SU-DHL-6 (cell line): Measurements from ENCODE around the gene PDHX.

Experiments
- H2AFZ ChIP-seq: fragments of 200-600 bp; sonication (generic); 2 replicates; pipeline ENCODE4 v1.6.1; 2014; ENCODE audit warnings: low read depth, mild to moderate bottlenecking, moderate library complexity, mixed read lengths, antibody characterized with exemption, low read length; ENCODE audit not compliant: severe bottlenecking
- H3F3A ChIP-seq: fragments of 200-600 bp; shearing (Covaris generic); 2 replicates; pipeline ENCODE4 v1.6.0; 2016; ENCODE audit warnings: antibody characterized with exemption, mild to moderate bottlenecking; ENCODE audit not compliant: insufficient read depth
- H3K27ac ChIP-seq: fragments of 200-600 bp; sonication (generic); 2 replicates; pipeline ENCODE4 v1.5.1; 2016; ENCODE audit warnings: low read depth, mild to moderate bottlenecking, low read length, moderate library complexity, mixed read lengths
- H3K27me3 ChIP-seq: fragments of 200-600 bp; sonication (generic), shearing (Covaris generic); 2 replicates; pipeline ENCODE4 v1.6.0; 2014; ENCODE audit warnings: mild to moderate bottlenecking, low read length
- H3K36me3 ChIP-seq: fragments of 200-600 bp; sonication (generic); 2 replicates; pipeline ENCODE4 v1.6.1; 2014; ENCODE audit warnings: mild to moderate bottlenecking, low read length, mixed read lengths
- H3K4me2 ChIP-seq: fragments of 300-600, 200-600 bp; shearing (Covaris generic), sonication (generic); 2 replicates; pipeline ENCODE4 v1.6.0; 2014; ENCODE audit warnings: low read length, low read depth, mild to moderate bottlenecking; ENCODE audit not compliant: poor library complexity, severe bottlenecking
- H3K4me3 ChIP-seq: fragments of 200-600 bp; sonication (generic); 2 replicates; pipeline ENCODE4 v1.5.1; 2014; ENCODE audit warnings: antibody characterized with exemption, low read length, mild to moderate bottlenecking, mixed read lengths; ENCODE audit not compliant: insufficient read depth, poor library complexity, severe bottlenecking
- H3K79me2 ChIP-seq: fragments of 200-600 bp; sonication (generic); 2 replicates; pipeline ENCODE4 v1.6.1; 2014; ENCODE audit warnings: mild to moderate bottlenecking, low read length, moderate library complexity; ENCODE audit not compliant: insufficient read depth
- H3K9ac ChIP-seq: fragments of 200-600 bp; sonication (generic); 2 replicates; pipeline ENCODE4 v1.7.0; 2014; ENCODE audit warnings: mild to moderate bottlenecking, low read length
- H3K9me2 ChIP-seq: fragments of 200-600 bp; sonication (generic); replicated peaks from 2 replicates; pipeline ENCODE4 v1.6.1; 2014; ENCODE audit warnings: low read length; ENCODE audit not compliant: insufficient read depth
- H3K9me3 ChIP-seq: fragments of 200-600 bp; sonication (generic); 2 replicates; pipeline ENCODE4 v1.6.1; 2014; ENCODE audit warnings: low read length, mixed read lengths; ENCODE audit not compliant: insufficient read depth
- H4K20me1 ChIP-seq: fragments of 200-600 bp; sonication (generic); 2 replicates; pipeline ENCODE4 v1.6.1; 2014; ENCODE audit warnings: low read depth, mild to moderate bottlenecking, antibody characterized with exemption, low read length, moderate library complexity, mixed read lengths
- EZH2phosphoT487 ChIP-seq: fragments of 200-600 bp; sonication (generic), shearing (Covaris generic); conservative IDR thresholded peaks from 2 replicates; pipeline ENCODE4 v1.6.1; 2018; ENCODE audit warnings: mild to moderate bottlenecking, antibody characterized with exemption, low read length, moderate library complexity, mixed read lengths
- TF ChIP-seq, protein P1 (sequence below): fragments of 200-600 bp; sonication (generic); IDR thresholded peaks from one replicate; pipeline ENCODE4 v1.5.1; 2017; ENCODE audit warnings: antibody characterized with exemption, mild to moderate bottlenecking, low read length, moderate library complexity; ENCODE audit not compliant: insufficient read depth, poor library complexity, severe bottlenecking

PDHX gene

DNA sequence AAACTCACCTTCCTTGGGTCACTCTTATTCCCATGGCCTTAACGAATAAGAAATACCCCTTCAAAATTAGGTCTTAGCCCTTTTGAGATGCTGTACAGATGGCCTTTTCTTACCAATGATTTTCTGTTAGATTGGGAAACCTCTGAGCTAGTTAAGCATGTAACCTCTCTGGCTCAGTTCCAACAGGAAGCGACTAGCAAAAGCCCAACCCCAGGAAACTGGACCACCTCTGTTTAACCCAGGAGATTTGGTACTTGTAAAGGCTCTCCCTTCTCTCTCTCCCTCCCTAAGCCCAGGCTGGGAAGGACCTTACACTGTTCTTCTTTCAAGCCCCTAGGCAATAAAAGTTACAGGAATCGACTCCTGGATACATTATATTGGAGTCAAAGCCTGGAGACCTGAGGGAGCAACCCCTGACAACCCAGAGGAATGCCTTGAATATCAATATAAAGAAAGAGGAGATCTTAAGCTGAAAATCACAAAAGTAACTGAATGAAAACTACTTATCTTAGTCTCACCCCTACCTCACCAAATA lies 11.9 kb upstream of the PDHX start:
- Histone ChIP-seq H3K27me3 (no peaks in the 10 kb centered on the region), H3K9ac (no peak overlapping the region), H3K36me3 (0 out of 2 replicates have a peak, but pooled peaks cover 4% of the 10 kb centered on the region), H2AFZ (no peak overlapping the region), H3K9me2 (no peaks in the 10 kb centered on the region), H3K79me2 (peaks cover 64% of the 10 kb centered on the region), H3K4me3 (no peak overlapping the region), H4K20me1 (no peaks in the 10 kb centered on the region), H3K27ac (no peak overlapping the region), H3F3A (no peaks in the 10 kb centered on the region), H3K9me3 (peaks cover 31% of the 10 kb centered on the region; the same call in 1 of the 2 replicates), H3K4me2 (no peak overlapping the region)
- TF ChIP-seq EZH2phosphoT487, result no peak
- TF ChIP-seq, protein P1, sequence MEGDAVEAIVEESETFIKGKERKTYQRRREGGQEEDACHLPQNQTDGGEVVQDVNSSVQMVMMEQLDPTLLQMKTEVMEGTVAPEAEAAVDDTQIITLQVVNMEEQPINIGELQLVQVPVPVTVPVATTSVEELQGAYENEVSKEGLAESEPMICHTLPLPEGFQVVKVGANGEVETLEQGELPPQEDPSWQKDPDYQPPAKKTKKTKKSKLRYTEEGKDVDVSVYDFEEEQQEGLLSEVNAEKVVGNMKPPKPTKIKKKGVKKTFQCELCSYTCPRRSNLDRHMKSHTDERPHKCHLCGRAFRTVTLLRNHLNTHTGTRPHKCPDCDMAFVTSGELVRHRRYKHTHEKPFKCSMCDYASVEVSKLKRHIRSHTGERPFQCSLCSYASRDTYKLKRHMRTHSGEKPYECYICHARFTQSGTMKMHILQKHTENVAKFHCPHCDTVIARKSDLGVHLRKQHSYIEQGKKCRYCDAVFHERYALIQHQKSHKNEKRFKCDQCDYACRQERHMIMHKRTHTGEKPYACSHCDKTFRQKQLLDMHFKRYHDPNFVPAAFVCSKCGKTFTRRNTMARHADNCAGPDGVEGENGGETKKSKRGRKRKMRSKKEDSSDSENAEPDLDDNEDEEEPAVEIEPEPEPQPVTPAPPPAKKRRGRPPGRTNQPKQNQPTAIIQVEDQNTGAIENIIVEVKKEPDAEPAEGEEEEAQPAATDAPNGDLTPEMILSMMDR, result no peak

DNA sequence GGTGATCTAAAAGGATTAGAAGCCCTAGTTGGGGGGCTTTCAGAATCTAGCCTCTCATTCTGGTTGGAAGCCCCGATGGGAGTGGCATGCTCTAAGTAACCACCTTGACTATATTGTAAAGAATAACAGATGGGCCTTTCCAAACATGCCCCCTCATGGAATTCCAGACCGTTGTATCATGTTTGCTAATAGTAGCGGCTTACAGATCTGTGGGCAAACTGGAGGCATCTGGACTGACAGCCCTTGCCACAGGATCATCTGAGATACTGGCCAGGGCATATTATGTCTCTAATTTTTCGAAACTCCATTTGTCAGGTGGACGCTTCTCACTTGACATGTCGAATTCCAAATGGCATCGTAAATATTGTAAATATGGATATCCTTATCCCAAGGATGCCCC lies 10.8 kb upstream of the PDHX start:
- H3K9me3 ChIP-seq, result peaks cover 19% of the 10 kb centered on the region; the same call in 1 of the 2 replicates
- TF ChIP-seq EZH2phosphoT487, result no peak
- TF ChIP-seq, protein P1, result no peak
- H3K36me3 ChIP-seq, result 0 out of 2 replicates have a peak, but pooled peaks cover 4% of the 10 kb centered on the region
- H3F3A ChIP-seq, result no peaks in the 10 kb centered on the region
- no peaks in the 10 kb centered on the region for H3K9me2 ChIP-seq
- no peaks in the 10 kb centered on the region for H4K20me1 ChIP-seq
- H3K79me2 ChIP-seq, result peaks cover 65% of the 10 kb centered on the region
- no peak overlapping the region for H3K27ac ChIP-seq
- no peaks in the 10 kb centered on the region for H3K27me3 ChIP-seq
- H3K4me2 ChIP-seq, result no peak overlapping the region
- no peak overlapping the region for H3K4me3 ChIP-seq
- H3K9ac ChIP-seq, result no peak overlapping the region
- H2AFZ ChIP-seq, result no peak overlapping the region

DNA sequence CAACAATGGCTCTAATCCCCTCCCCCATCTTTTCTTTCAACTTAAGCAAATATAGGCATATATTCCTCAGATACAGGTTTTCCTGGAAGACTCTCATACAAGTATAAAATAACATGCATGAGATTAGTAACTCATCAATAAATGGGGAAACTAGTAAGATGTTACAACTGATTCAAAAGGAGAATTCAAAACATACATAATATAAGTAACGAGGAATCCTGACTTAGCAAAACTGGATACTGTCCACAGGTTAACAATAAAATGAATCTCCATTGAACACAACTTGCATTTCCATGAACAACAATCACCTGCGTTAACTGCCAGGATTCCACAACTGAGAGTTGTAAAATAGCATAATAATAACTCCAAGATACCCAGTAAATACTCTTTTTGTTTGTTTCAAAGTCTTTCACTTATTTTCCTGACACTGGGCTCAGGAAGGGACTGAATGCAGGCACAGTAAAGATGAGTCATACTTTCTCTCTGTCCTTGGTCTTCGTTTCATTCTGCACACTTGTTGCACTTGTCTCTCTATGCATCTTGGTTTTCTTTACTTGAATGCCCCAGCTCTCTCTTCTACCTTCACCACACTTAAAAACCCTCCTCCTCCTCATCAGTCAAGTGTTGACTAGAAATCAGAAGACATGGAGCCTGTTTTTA lies 8.4 kb upstream of the PDHX start:
- Histone ChIP-seq H3K36me3 (no peaks in the 10 kb centered on the region), H3K27ac (no peak overlapping the region), H2AFZ (no peak overlapping the region), H4K20me1 (0 out of 2 replicates have a peak, but pooled peaks cover 6% of the 10 kb centered on the region), H3K9me3 (peaks cover under 1% of the 10 kb centered on the region; the same call in 1 of the 2 replicates), H3K79me2 (peaks cover 61% of the 10 kb centered on the region), H3F3A (no peaks in the 10 kb centered on the region), H3K9me2 (no peaks in the 10 kb centered on the region), H3K4me3 (no peak overlapping the region), H3K27me3 (no peaks in the 10 kb centered on the region), H3K9ac (no peak overlapping the region), H3K4me2 (no peak overlapping the region)
- no peak for TF ChIP-seq EZH2phosphoT487
- TF ChIP-seq, protein P1, result no peak
